Measurements from ENCODE around the gene GPR32. TPM values are rescaled to one million over a fixed set of nuclear protein-coding genes. Genes with fewer than 3 reads are reported as not detected.

Gene GPR32
- total RNA-seq, 2 donors from 2014 or later: not detected

Other genes starting within 250 kb of the GPR32 start
- not detected for gene LRRC4B, start 202.0 kb upstream of the GPR32 start, total RNA-seq
- gene SYT3, start 130.6 kb upstream of the GPR32 start, total RNA-seq: not detected
- gene C19orf81, start 121.0 kb upstream of the GPR32 start, total RNA-seq: not detected
- not detected for gene SHANK1, start 50.7 kb upstream of the GPR32 start, total RNA-seq
- gene CLEC11A, start 47.1 kb upstream of the GPR32 start, total RNA-seq: under 1 TPM in 1 of 2 donors, not detected in 1; 0.39 TPM
- gene ACP4, start 20.0 kb downstream of the GPR32 start, total RNA-seq: not detected
- not detected for gene KLK1, start 53.3 kb downstream of the GPR32 start, total RNA-seq
- gene KLK15, start 63.1 kb downstream of the GPR32 start, total RNA-seq: not detected
- not detected for gene KLK3, start 84.5 kb downstream of the GPR32 start, total RNA-seq
- not detected for gene KLK2, start 103.0 kb downstream of the GPR32 start, total RNA-seq
- not detected for gene KLK4, start 140.9 kb downstream of the GPR32 start, total RNA-seq
- not detected for gene KLK5, start 182.6 kb downstream of the GPR32 start, total RNA-seq
- gene KLK6, start 199.1 kb downstream of the GPR32 start, total RNA-seq: not detected
- not detected for gene KLK7, start 213.5 kb downstream of the GPR32 start, total RNA-seq
- not detected for gene KLK8, start 231.1 kb downstream of the GPR32 start, total RNA-seq
- gene KLK10, start 249.2 kb downstream of the GPR32 start, total RNA-seq: not detected

All from T-helper 17 cell (primary cell).